GM23338 (cell line): Measurements from ENCODE around the gene OTP. TPM values are rescaled to one million over a fixed set of nuclear protein-coding genes. Genes with fewer than 3 reads are reported as not detected.

Experiments used
- ATAC-seq: fragments of 200-7000 bp; cut with Tn5 transposase; 3 replicates; pipeline ENCODE4 v1.9.1; 2020
- DNase-seq: peaks from one replicate; pipeline ENCODE4 v3.0.0-alpha.2; 2015; ENCODE audit warnings: low spot score
- H2AFZ ChIP-seq: fragments of 200-600 bp; sonication (generic); 2 replicates; pipeline ENCODE4 v1.8.0; 2016; ENCODE audit warnings: antibody characterized with exemption, mild to moderate bottlenecking, moderate library complexity
- H3F3A ChIP-seq: fragments of 200-600 bp; sonication (generic); replicated peaks from 2 replicates; pipeline ENCODE4 v1.8.0; 2017; ENCODE audit warnings: antibody characterized with exemption, mixed run types, low read depth
- H3K27ac ChIP-seq: fragments of 200-600 bp; sonication (generic); 2 replicates; pipeline ENCODE4 v1.6.1; 2016; ENCODE audit warnings: low read depth
- H3K27me3 ChIP-seq: fragments of 200-600 bp; sonication (generic); 2 replicates; pipeline ENCODE4 v1.8.0; 2016; ENCODE audit warnings: mild to moderate bottlenecking, mixed run types, moderate library complexity; ENCODE audit not compliant: insufficient read depth
- H3K36me3 ChIP-seq: fragments of 200-600 bp; sonication (generic); 2 replicates; pipeline ENCODE4 v1.8.0; 2016; ENCODE audit warnings: mild to moderate bottlenecking; ENCODE audit not compliant: insufficient read depth
- H3K4me1 ChIP-seq: fragments of 200-600 bp; sonication (generic); 2 replicates; pipeline ENCODE4 v1.8.0; 2016; ENCODE audit warnings: mild to moderate bottlenecking, moderate library complexity; ENCODE audit not compliant: insufficient read depth
- H3K4me2 ChIP-seq: fragments of 200-600 bp; sonication (generic); 2 replicates; pipeline ENCODE4 v1.7.1; 2017; ENCODE audit warnings: mixed run types
- H3K4me3 ChIP-seq: fragments of 200-600 bp; sonication (generic); 2 replicates; pipeline ENCODE4 v1.6.1; 2016; ENCODE audit warnings: mixed run types
- H3K79me2 ChIP-seq: fragments of 200-600 bp; sonication (generic); replicated peaks from 2 replicates; pipeline ENCODE4 v1.8.0; 2017; ENCODE audit warnings: mild to moderate bottlenecking; ENCODE audit not compliant: insufficient read depth
- H3K9me2 ChIP-seq: fragments of 200-600 bp; sonication (generic); 2 replicates; pipeline ENCODE4 v1.8.0; 2017; ENCODE audit not compliant: insufficient read depth
- H4K20me1 ChIP-seq: fragments of 200-600 bp; sonication (generic); replicated peaks from 2 replicates; pipeline ENCODE4 v1.8.0; 2017; ENCODE audit warnings: mild to moderate bottlenecking; ENCODE audit not compliant: insufficient read depth
- H3K27ac Mint-ChIP-seq: 2 replicates; pipeline ENCODE4 v1.8.0; 2020; ENCODE audit warnings: inconsistent platforms, mild to moderate bottlenecking, moderate library complexity, mixed read lengths
- H3K27me3 Mint-ChIP-seq: 3 replicates; pipeline ENCODE4 v1.8.0; 2022; ENCODE audit warnings: low read depth, mild to moderate bottlenecking, moderate library complexity, mixed read lengths, inconsistent platforms; ENCODE audit not compliant: insufficient read depth, poor library complexity
- H3K36me3 Mint-ChIP-seq: 3 replicates; pipeline ENCODE4 v1.8.0; 2021; ENCODE audit warnings: low read depth, mild to moderate bottlenecking, inconsistent platforms, moderate library complexity, mixed read lengths
- H3K4me1 Mint-ChIP-seq: 3 replicates; pipeline ENCODE4 v1.8.0; 2020; ENCODE audit warnings: mild to moderate bottlenecking, inconsistent platforms, mixed read lengths
- H3K4me3 Mint-ChIP-seq: 3 replicates; pipeline ENCODE4 v1.8.0; 2021; ENCODE audit warnings: moderate library complexity, mild to moderate bottlenecking, inconsistent platforms, mixed read lengths
- H3K9me3 Mint-ChIP-seq: 3 replicates; pipeline ENCODE4 v1.8.0; 2020; ENCODE audit warnings: moderate library complexity, mild to moderate bottlenecking, inconsistent platforms, mixed read lengths
- CTCF ChIP-seq, 2 experiments: fragments of 200-600 bp in 1 of 2; sonication (generic) in 1 of 2; conservative IDR thresholded peaks; 2 replicates each; pipeline versions ENCODE4 v1.5.1 to v1.6.1; 2016 to 2017; ENCODE audit warnings: antibody characterized with exemption in 2 of 2, low read depth in 2 of 2, mild to moderate bottlenecking in 2 of 2, moderate library complexity in 1 of 2
- EZH2 ChIP-seq: fragments of 200-600 bp; sonication (generic); IDR thresholded peaks from one replicate; pipeline ENCODE4 v1.8.0; 2017; ENCODE audit warnings: antibody characterized with exemption, mild to moderate bottlenecking, low read depth; ENCODE audit not compliant: unreplicated experiment
- EZH2phosphoT487 ChIP-seq: fragments of 200-600 bp; sonication (generic); IDR thresholded peaks from one replicate; pipeline ENCODE4 v1.8.1; 2018; ENCODE audit warnings: antibody characterized with exemption; ENCODE audit not compliant: unreplicated experiment
- REST ChIP-seq: IDR thresholded peaks from one replicate; pipeline ENCODE4 v1.6.1; 2018; ENCODE audit warnings: antibody characterized with exemption; ENCODE audit not compliant: unreplicated experiment
- ZNF331 ChIP-seq: fragments of 250-450 bp; sonication (Bioruptor Pico); IDR thresholded peaks from 2 replicates; pipeline ENCODE4 v1.5.0; 2020; ENCODE audit warnings: low read depth, mild to moderate bottlenecking, moderate library complexity
- ZNF462 ChIP-seq: fragments of 250-450 bp; sonication (Bioruptor Pico); IDR thresholded peaks from 2 replicates; pipeline ENCODE4 v1.5.0; 2020; ENCODE audit warnings: mild to moderate bottlenecking, moderate library complexity
- polyA plus RNA-seq: library from polyadenylated mRNA; unstranded; fragments of >200 nt; fragmentation: Nextera tagmentation; extraction: Ambion mirVana; gene quantifications from 2 replicates; pipeline ENCODE4 v1.2.1, GENCODE V29; 2016
- total RNA-seq: library from RNA; depleted of rRNA; stranded (reverse); fragments of >200 nt; shearing (Covaris generic); gene quantifications from 2 replicates; pipeline ENCODE4 v1.2.3, GENCODE V29; 2014

Gene OTP
- total and polyA plus RNA-seq, 2 experiments from 2014 or later = not detected

- H3K79me2 ChIP-seq = no peaks in the 10 kb centered on the region
- no peaks in the 10 kb centered on the region for H3K36me3 ChIP-seq
- H3K36me3 Mint-ChIP-seq = no peaks in the 10 kb centered on the region; the same call in 2 of the 3 replicates
- no peak for TF ChIP-seq ZNF331 (CRISPR knock-in tag)
- no peak for TF ChIP-seq CTCF (conservative IDR thresholded peaks at IDR 0.05; ENCODE audit: low read depth in 2 of 2)
- TF ChIP-seq EZH2 = peak; percentile 93
- peak; percentile 82 for TF ChIP-seq EZH2phosphoT487
- peaks cover 32% of the 10 kb centered on the region for H3K4me1 ChIP-seq
- peak overlapping the region; percentile 77 for H3K4me2 ChIP-seq
- H3K4me3 ChIP-seq = peak overlapping the region; percentile 46
- no peaks in the 10 kb centered on the region for H3K9me2 ChIP-seq
- DNase-seq (peak; percentile 66), ATAC-seq (no peak)
- no peak overlapping the region for H3K27ac Mint-ChIP-seq
- H3K27me3 Mint-ChIP-seq = peaks cover 98% of the 10 kb centered on the region
- H3K27ac ChIP-seq = no peak overlapping the region
- peaks cover 36% of the 10 kb centered on the region for H3F3A ChIP-seq
- H3K9me3 Mint-ChIP-seq = peaks cover 8% of the 10 kb centered on the region; the same call in 2 of the 3 replicates
- H3K4me3 Mint-ChIP-seq = peak overlapping the region; percentile 48
- H3K27me3 ChIP-seq = peaks cover 99% of the 10 kb centered on the region
- H4K20me1 ChIP-seq = peaks cover 47% of the 10 kb centered on the region
- no peak overlapping the region; the same call in 1 of the 2 replicates for H2AFZ ChIP-seq
- H3K4me1 Mint-ChIP-seq = peaks cover 46% of the 10 kb centered on the region
Observed at GRCh38 chr5:77635917-77636640, 2.4 kb downstream of the OTP start.

- H3K4me3 Mint-ChIP-seq = no peak overlapping the region; the same call in 2 of the 3 replicates
- H3K4me1 ChIP-seq = peaks cover 33% of the 10 kb centered on the region
- peaks cover 99% of the 10 kb centered on the region for H3K27me3 ChIP-seq
- DNase-seq (peak; percentile 72), ATAC-seq (no peak)
- H2AFZ ChIP-seq = no peak overlapping the region
- peaks cover 50% of the 10 kb centered on the region for H4K20me1 ChIP-seq
- H3K36me3 ChIP-seq = no peaks in the 10 kb centered on the region
- no peak for TF ChIP-seq ZNF462
- peak; percentile 79 for TF ChIP-seq REST
- peak; percentile 61 for TF ChIP-seq EZH2
- H3K36me3 Mint-ChIP-seq = no peaks in the 10 kb centered on the region; the same call in 2 of the 3 replicates
- no peak overlapping the region for H3K27ac ChIP-seq
- no peak overlapping the region for H3K4me2 ChIP-seq
- H3K4me1 Mint-ChIP-seq = peaks cover 44% of the 10 kb centered on the region
- H3K9me3 Mint-ChIP-seq = peaks cover 8% of the 10 kb centered on the region; the same call in 2 of the 3 replicates
- peaks cover 98% of the 10 kb centered on the region for H3K27me3 Mint-ChIP-seq
- H3F3A ChIP-seq = peaks cover 36% of the 10 kb centered on the region
- H3K27ac Mint-ChIP-seq = no peak overlapping the region
- H3K9me2 ChIP-seq = no peaks in the 10 kb centered on the region
- H3K79me2 ChIP-seq = no peaks in the 10 kb centered on the region
- no peak overlapping the region for H3K4me3 ChIP-seq
Observed at GRCh38 chr5:77635067-77635916, 3.2 kb downstream of the OTP start.
